Mesenchymal stem cell (in vitro differentiated cells and primary cell): ENCODE data around the gene SEPTIN1.
"Not testable (repeated sequence)": the region's sequence is repeated elsewhere in the genome, so short reads cannot be mapped to it uniquely, and the experiment has no call there.

Experiments
- DNase-seq: peaks from one replicate; pipeline ENCODE4 v3.0.0-alpha.2; 2013
- H2AFZ ChIP-seq: one replicate; pipeline ENCODE4 v1.6.1; 2013; ENCODE audit warnings: low read depth, mild to moderate bottlenecking, control low read depth, inconsistent platforms, low read length, moderate library complexity
- H2AK5ac ChIP-seq: 2 replicates; pipeline ENCODE4 v1.6.1; 2013; ENCODE audit warnings: low read length, moderate library complexity, mild to moderate bottlenecking, inconsistent platforms; ENCODE audit not compliant: severe bottlenecking
- H2BK120ac ChIP-seq: one replicate; pipeline ENCODE4 v1.6.1; 2013; ENCODE audit warnings: low read depth, mild to moderate bottlenecking, inconsistent platforms, low read length, moderate library complexity
- H2BK12ac ChIP-seq, 2 experiments: one replicate each; pipeline ENCODE4 v1.6.1; 2013; ENCODE audit warnings: inconsistent platforms in 2 of 2, low read length in 2 of 2, mild to moderate bottlenecking in 2 of 2, moderate library complexity in 2 of 2, control low read depth in 1 of 2
- H2BK15ac ChIP-seq: one replicate; pipeline ENCODE4 v1.6.1; 2013; ENCODE audit warnings: mild to moderate bottlenecking, low read depth, inconsistent platforms; ENCODE audit not compliant: poor library complexity, severe bottlenecking
- H2BK5ac ChIP-seq: 2 replicates; pipeline ENCODE4 v1.6.1; 2013; ENCODE audit warnings: low read depth, mild to moderate bottlenecking, low read length, control low read depth, inconsistent platforms; ENCODE audit not compliant: poor library complexity, severe bottlenecking
- H3K14ac ChIP-seq, 2 experiments: one replicate each; pipeline ENCODE4 v1.6.1; 2013; ENCODE audit warnings: inconsistent platforms in 2 of 2, low read length in 2 of 2, control low read depth in 1 of 2, mild to moderate bottlenecking in 1 of 2, moderate library complexity in 1 of 2
- H3K18ac ChIP-seq, 2 experiments: one replicate each; pipeline ENCODE4 v1.6.1; 2013; ENCODE audit warnings: inconsistent platforms in 2 of 2, low read length in 2 of 2, control low read depth in 1 of 2, low read depth in 1 of 2, mild to moderate bottlenecking in 1 of 2
- H3K23ac ChIP-seq, 2 experiments: one replicate each; pipeline ENCODE4 v1.6.1; 2013; ENCODE audit warnings: inconsistent platforms in 2 of 2, low read length in 2 of 2, mild to moderate bottlenecking in 2 of 2, moderate library complexity in 2 of 2, control low read depth in 1 of 2
- H3K27ac ChIP-seq: 2 replicates; pipeline ENCODE4 v1.5.1; 2013; ENCODE audit warnings: mild to moderate bottlenecking, moderate library complexity, low read length, control low read depth, inconsistent platforms; ENCODE audit not compliant: poor library complexity, severe bottlenecking
- H3K27me3 ChIP-seq, 2 experiments: 2 replicates each; pipeline versions ENCODE4 v1.6.1 to v1.7.0; 2013; ENCODE audit warnings: low read length in 2 of 2, mild to moderate bottlenecking in 2 of 2, moderate library complexity in 2 of 2, control low read depth in 1 of 2, inconsistent platforms in 1 of 2; ENCODE audit not compliant: control insufficient read depth in 1 of 2, insufficient read depth in 1 of 2
- H3K36me3 ChIP-seq, 2 experiments: 2 replicates each; pipeline versions ENCODE4 v1.6.1 to v1.7.0; 2013; ENCODE audit warnings: low read length in 2 of 2, control low read depth in 1 of 2, inconsistent platforms in 1 of 2, low read depth in 1 of 2, mild to moderate bottlenecking in 1 of 2; ENCODE audit not compliant: insufficient read depth in 2 of 2, control insufficient read depth in 1 of 2
- H3K4ac ChIP-seq, 2 experiments: one replicate each; pipeline ENCODE4 v1.6.1; 2013; ENCODE audit warnings: inconsistent platforms in 2 of 2, low read length in 2 of 2, mild to moderate bottlenecking in 2 of 2, moderate library complexity in 2 of 2, control low read depth in 1 of 2, low read depth in 1 of 2
- H3K4me1 ChIP-seq: 2 replicates; pipeline ENCODE4 v1.6.1; 2013; ENCODE audit warnings: low read depth, low read length, control low read depth; ENCODE audit not compliant: control insufficient read depth, insufficient read depth
- H3K4me2 ChIP-seq: 2 replicates; pipeline ENCODE4 v1.6.1; 2013; ENCODE audit warnings: low read length, mild to moderate bottlenecking, inconsistent platforms; ENCODE audit not compliant: poor library complexity, severe bottlenecking
- H3K4me3 ChIP-seq, 2 experiments: 2 replicates each; pipeline versions ENCODE4 v1.5.1 to v1.7.0; 2013; ENCODE audit warnings: low read length in 2 of 2, mild to moderate bottlenecking in 2 of 2, control low read depth in 1 of 2, low read depth in 1 of 2; ENCODE audit not compliant: insufficient read depth in 1 of 2
- H3K79me1 ChIP-seq: replicated peaks from 2 replicates; pipeline ENCODE4 v1.6.1; 2013; ENCODE audit warnings: mild to moderate bottlenecking, control low read depth, low read length, inconsistent platforms; ENCODE audit not compliant: poor library complexity, severe bottlenecking
- H3K9ac ChIP-seq: 2 replicates; pipeline ENCODE4 v1.7.0; 2013; ENCODE audit warnings: mild to moderate bottlenecking, low read length, moderate library complexity
- H3K9me3 ChIP-seq: 2 replicates; pipeline ENCODE4 v1.7.0; 2013; ENCODE audit warnings: mild to moderate bottlenecking, low read length; ENCODE audit not compliant: control insufficient read depth
- H4K8ac ChIP-seq: one replicate; pipeline ENCODE4 v1.6.1; 2013; ENCODE audit warnings: inconsistent platforms, mild to moderate bottlenecking, low read length, moderate library complexity
- H4K91ac ChIP-seq: one replicate; pipeline ENCODE4 v1.6.1; 2013; ENCODE audit warnings: mild to moderate bottlenecking, low read length, inconsistent platforms
- WGBS: methylation state at CpG from one replicate; pipeline ENCODE4 v1.1.7; 2013; ENCODE audit warnings: mixed read lengths; 5-methylcytosine and 5-hydroxymethylcytosine counted together

The SEPTIN1 gene

DNA sequence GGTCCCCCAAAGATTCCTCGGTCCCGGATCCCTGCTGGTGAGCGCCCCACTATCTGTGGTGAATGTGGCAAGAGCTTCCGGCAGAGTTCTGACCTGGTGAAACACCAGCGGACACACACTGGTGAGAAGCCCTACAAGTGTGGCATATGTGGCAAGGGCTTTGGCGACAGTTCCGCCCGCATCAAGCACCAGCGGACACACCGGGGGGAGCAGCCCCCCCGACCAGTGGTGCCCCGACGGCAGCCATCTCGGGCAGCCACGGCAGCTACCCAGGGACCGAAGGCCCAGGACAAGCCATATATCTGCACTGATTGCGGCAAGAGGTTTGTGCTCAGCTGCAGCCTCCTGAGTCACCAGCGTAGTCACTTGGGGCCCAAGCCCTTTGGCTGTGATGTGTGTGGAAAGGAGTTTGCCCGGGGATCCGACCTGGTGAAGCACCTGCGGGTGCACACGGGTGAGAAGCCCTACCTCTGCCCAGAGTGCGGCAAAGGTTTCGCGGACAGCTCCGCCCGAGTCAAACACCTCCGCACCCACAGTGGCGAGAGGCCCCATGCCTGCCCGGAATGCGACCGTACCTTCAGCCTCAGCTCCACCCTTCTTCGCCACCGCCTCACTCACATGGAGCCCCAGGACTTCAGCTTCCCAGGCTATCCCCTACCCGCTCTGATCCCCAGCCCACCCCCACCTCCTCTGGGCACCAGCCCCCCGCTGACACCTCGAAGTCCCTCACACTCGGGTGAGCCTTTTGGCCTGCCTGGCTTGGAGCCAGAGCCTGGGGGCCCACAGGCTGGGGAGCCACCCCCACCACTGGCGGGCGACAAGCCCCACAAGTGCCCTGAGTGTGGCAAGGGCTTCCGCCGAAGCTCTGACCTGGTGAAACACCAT lies 15.7 kb upstream of the SEPTIN1 start:
- Histone ChIP-seq H3K9ac (no peak overlapping the region), H2AK5ac (no peak overlapping the region), H2BK15ac (no peak overlapping the region), H2BK12ac (no peak overlapping the region), H3K36me3 (peaks cover 13 to 22% of the 10 kb centered on the region in 2 experiments), H3K79me1 (peaks cover 15% of the 10 kb centered on the region), H4K8ac (no peak overlapping the region), H3K27me3 (no peaks in the 10 kb centered on the region), H3K27ac (no peak overlapping the region), H4K91ac (no peak overlapping the region), H3K4ac (no peak overlapping the region), H3K4me2 (no peak overlapping the region), H2AFZ (no peak overlapping the region), H3K23ac (no peak overlapping the region), H2BK120ac (no peak overlapping the region), H3K4me1 (peaks cover 19% of the 10 kb centered on the region), H2BK5ac (no peak overlapping the region), H3K18ac (no peak overlapping the region), H3K4me3 (no peak overlapping the region), H3K14ac (no peak overlapping the region), H3K9me3 (no peaks in the 10 kb centered on the region)
- DNase-seq = no peak
- 97% methylated on average over 42 of the region's 42 CpGs for WGBS

DNA sequence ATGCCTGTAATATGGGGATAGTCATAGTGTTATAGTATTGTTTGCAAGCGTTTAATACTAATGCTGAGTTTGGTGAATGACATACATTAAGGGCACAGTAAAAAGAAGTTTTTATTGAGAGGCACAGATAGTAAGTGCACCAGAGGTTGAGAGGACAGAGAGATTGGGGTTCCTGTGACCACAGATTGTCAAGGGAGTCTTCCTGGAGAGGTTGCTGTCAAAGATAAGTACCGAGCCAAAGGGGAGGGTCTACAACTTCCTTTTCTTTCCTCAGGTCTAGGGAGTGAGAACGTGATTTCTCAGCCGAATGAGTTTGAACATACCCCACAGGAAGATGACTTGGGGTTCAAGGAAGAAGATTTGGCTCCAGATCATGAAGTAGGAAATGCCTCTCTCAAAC lies 14.7 kb upstream of the SEPTIN1 start:
- H4K8ac ChIP-seq = no peak overlapping the region
- H3K18ac ChIP-seq = no peak overlapping the region
- no peaks in the 10 kb centered on the region for H3K27me3 ChIP-seq
- H3K4me2 ChIP-seq = no peak overlapping the region
- 87% methylated on average over 4 of the region's 4 CpGs for WGBS
- H4K91ac ChIP-seq = no peak overlapping the region
- DNase-seq = no peak
- no peak overlapping the region for H2AFZ ChIP-seq
- H2BK120ac ChIP-seq = no peak overlapping the region
- H2BK12ac ChIP-seq = no peak overlapping the region
- no peak overlapping the region for H2BK5ac ChIP-seq
- H3K36me3 ChIP-seq = peaks cover 13 to 22% of the 10 kb centered on the region in 2 experiments
- H3K79me1 ChIP-seq = peaks cover 15% of the 10 kb centered on the region
- no peak overlapping the region for H3K23ac ChIP-seq
- H3K4ac ChIP-seq = no peak overlapping the region
- no peak overlapping the region for H3K14ac ChIP-seq
- peaks cover 19% of the 10 kb centered on the region for H3K4me1 ChIP-seq
- no peaks in the 10 kb centered on the region for H3K9me3 ChIP-seq
- no peak overlapping the region for H3K4me3 ChIP-seq
- H3K27ac ChIP-seq = no peak overlapping the region
- no peak overlapping the region for H2BK15ac ChIP-seq
- H2AK5ac ChIP-seq = no peak overlapping the region
- no peak overlapping the region for H3K9ac ChIP-seq

- not testable (repeated sequence) for DNase-seq
- H3K4me1 ChIP-seq = peaks cover 19% of the 10 kb centered on the region
- WGBS = 78% methylated on average over 3 of the region's 4 CpGs
Observed at GRCh38 chr16:30396627-30397026, 14.3 kb upstream of the SEPTIN1 start.

GRCh38 chr16:30395992-30396585 lies 13.7 kb upstream of the SEPTIN1 start:
- Histone ChIP-seq H3K27ac (peak overlapping the region; percentile 42), H3K9me3 (no peaks in the 10 kb centered on the region), H3K36me3 (peaks cover 13 to 22% of the 10 kb centered on the region in 2 experiments), H2BK12ac (peak overlapping the region in 1 of 2 experiments; percentile 73), H3K27me3 (no peaks in the 10 kb centered on the region), H2AK5ac (no peak overlapping the region), H2BK120ac (no peak overlapping the region), H3K4ac (peak overlapping the region in 1 of 2 experiments; percentile 71), H3K79me1 (peaks cover 15% of the 10 kb centered on the region), H4K8ac (peak overlapping the region; percentile 73), H4K91ac (no peak overlapping the region), H3K23ac (peak overlapping the region in 1 of 2 experiments; percentile 95), H3K4me2 (peak overlapping the region; percentile 97), H3K9ac (peak overlapping the region; percentile 96), H3K18ac (peak overlapping the region in 1 of 2 experiments; percentile 90), H3K4me1 (peaks cover 18% of the 10 kb centered on the region), H2BK15ac (no peak overlapping the region), H2AFZ (peak overlapping the region; percentile 93), H2BK5ac (no peak overlapping the region), H3K4me3 (peak overlapping the region; percentile 93 to 95), H3K14ac (peak overlapping the region in 1 of 2 experiments; percentile 92)
- 19% methylated on average over 12 of the region's 13 CpGs for WGBS
- DNase-seq = no peak

More at GRCh38 chr16:30396627-30397026, 14.3 kb upstream of the SEPTIN1 start:
- not testable (repeated sequence) for H4K8ac ChIP-seq, H3K14ac ChIP-seq, H2BK15ac ChIP-seq, H3K27ac ChIP-seq, H4K91ac ChIP-seq, H3K9me3 ChIP-seq, H3K27me3 ChIP-seq, H3K4me2 ChIP-seq, H2BK5ac ChIP-seq, H3K4ac ChIP-seq, H3K23ac ChIP-seq, H2AFZ ChIP-seq, H2BK120ac ChIP-seq, H2AK5ac ChIP-seq, H3K18ac ChIP-seq, H2BK12ac ChIP-seq
- Histone ChIP-seq H3K36me3 (peaks cover 13 to 22% of the 10 kb centered on the region in 2 experiments), H3K79me1 (peaks cover 15% of the 10 kb centered on the region), H3K4me3 (peak overlapping the region in 1 of 2 experiments; percentile 95), H3K9ac (peak overlapping the region; percentile 96)
